GM10847 (cell line): ENCODE measurements around the gene NUAK1.

Experiments
- POLR2A ChIP-seq: IDR thresholded peaks from 2 replicates; pipeline ENCODE4 v1.6.1; 2011; ENCODE audit not compliant: insufficient read length; ENCODE audit errors: extremely low read depth

NUAK1 gene

DNA sequence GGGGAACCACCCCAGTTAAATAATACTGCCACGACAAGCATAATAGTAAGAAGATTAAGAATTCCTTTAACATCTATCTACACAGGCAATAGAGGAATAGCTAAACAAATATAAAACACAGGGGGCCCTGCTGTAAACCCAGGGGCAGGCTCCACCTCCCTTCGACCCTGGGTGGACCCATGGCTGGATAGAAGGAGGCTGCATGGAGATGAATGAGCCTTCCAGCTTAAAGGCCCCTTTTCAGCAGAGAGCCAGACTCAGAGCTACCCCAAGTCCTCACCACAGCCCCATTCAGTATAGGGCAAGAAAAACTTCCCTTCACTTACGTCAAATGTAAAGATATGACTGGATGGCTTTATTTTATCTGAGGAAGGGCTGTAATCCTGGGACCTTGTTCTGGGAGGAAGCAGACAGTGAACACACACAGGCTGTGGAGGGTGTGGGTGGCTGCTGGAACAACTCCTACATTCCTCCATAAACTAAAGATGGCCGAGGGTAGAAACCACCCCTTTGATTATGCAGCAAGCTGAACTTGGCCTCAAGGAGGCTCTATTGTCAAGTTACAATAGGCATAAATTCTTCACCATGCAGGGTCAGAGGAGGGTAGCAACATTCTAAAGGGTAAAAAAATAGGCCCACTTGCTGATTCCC, 30.4 kb downstream of the NUAK1 start:
- TF ChIP-seq POLR2A, result no peak

DNA sequence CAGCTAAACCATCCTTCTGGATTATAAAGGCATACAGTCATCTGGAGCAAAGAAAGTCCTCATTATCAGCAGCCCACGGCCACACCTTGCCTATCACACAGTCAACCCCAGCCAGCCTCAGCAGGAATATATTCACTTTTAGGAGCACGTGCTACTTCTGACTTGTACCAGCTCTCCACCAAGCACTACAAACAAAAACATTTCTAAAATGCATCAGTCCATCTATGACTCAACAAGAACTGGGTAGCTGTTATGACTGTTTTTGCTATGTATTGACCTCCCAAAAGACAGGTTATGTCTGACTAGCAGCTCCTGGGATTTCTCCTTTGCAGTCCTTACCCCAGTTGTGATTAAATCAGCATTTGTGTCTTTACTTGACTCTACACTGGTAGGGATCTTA, 31.2 kb downstream of the NUAK1 start:
- TF ChIP-seq POLR2A, result no peak

DNA sequence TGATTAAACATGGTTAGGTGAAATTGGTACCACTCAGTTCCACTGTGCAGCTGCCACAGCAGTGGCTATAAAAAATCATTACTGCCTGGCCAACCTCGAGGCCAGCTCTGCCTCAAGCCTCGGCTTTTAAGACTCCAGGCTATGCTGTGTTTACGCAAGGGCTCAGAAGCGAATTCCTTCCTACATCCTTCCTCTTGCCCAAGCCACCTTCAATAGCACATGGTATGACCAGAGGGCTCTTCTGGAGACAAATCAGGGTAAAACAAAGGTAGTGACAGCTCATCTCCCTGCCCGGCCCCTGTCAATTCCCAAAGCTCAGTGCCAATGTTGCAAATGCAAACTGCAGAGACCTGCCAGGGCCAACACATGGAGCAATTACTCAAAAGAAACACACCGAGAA, 31.9 kb downstream of the NUAK1 start:
- TF ChIP-seq POLR2A, result no peak

DNA sequence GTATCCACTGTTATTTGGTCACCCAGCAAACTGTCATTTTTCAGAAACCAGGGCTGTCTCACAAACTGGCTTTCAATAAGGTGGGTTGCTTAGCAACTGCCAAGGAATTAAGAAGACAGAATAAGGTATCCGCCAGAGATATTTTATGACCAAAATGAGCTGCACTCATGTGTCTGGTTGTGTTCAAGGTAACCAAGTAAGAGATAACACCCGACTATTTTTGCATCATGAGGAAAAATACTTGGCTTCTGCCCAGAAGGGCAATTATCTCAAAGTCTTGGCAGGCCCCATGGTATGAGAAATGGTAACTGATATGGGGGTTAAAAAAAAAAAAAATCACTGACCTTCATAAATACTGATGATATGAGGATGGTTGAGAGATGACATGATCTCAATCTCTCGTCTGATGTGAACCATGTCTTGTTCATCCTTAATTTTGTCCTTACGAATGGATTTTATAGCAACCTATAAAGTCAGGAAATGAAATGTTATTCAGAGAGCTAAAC, 32.6 kb downstream of the NUAK1 start:
- TF ChIP-seq POLR2A, result no peak

DNA sequence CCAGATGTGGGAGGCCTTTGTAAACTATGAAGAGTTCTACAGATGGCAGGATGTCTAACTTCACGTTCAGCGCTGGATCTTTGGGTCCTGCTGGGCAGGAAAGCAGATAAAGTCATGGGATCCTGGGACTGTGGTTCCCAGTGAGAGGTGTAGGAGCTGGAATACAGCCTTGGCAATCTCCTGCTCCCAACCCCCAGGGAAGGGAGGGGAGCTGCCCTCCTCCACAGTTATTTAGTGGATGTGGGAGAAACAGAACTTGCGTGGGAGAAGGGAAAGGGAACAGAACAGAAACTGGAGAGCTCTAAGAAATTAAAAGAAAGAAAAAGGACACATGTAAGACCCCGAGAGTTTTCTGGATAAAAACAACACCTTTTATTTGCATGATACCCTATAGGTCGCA, 37.0 kb downstream of the NUAK1 start:
- no peak for TF ChIP-seq POLR2A

DNA sequence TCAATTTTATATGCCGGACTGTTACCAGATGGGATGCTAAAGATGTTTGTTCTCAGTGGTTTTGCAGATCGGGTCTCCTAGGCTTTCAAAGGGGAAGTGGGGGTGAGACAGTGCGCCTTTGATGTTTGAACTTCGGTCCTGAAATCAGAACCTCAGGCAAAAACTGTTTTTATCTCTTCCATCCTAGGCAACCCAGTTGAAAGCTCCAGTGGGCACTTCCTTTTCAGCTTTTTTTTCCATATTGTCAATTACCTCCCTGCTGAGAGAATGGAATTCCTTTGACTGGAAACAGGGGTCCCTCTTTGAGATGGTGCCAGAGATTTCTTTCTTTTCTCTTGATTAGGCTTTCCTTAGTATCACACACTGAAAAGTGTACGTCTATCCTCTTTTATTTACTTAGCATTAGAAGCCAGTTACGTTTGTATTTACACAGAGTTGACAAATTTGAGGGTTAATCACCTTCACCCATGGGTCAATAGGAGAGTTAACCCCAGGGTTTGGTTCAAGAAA, 40.0 kb downstream of the NUAK1 start:
- TF ChIP-seq POLR2A, result no peak

DNA sequence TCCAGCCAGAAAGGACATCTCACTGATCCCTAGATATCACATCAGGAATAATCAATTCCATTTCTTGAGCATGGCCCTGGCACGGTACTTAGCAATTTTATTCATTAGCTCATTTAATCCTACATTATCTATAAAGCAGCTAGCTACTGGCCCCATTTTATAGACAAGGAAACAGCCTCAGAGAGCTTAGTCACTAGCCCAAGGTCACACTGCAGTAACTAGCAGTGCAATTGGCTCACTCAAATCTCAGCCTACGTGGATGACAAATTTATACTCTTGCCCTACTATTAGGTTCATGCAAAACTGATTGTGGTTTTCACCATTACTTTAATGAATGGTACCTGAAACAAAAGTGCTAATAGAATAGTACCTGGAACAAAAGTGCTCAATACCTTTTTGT, 41.7 kb downstream of the NUAK1 start:
- TF ChIP-seq POLR2A, result no peak

DNA sequence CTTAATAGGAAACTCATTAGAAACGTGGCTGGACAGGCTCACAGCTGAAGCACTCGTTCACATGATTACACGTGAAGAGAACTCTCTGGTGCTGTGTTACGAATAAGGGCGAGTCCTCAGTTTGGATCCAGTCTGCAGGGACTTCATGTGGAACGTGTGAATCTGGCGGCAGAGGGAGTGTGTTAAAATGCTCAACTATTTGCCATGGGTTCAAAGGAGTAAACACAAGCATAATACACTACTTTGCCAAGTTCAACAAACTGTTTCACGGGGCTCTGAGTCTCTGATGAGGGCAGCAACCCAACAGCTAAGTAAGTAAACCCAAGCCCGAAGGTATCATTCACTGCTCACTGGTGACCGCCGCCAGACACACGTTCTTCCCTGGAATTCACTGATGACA, 42.4 kb downstream of the NUAK1 start:
- TF ChIP-seq POLR2A, result no peak

DNA sequence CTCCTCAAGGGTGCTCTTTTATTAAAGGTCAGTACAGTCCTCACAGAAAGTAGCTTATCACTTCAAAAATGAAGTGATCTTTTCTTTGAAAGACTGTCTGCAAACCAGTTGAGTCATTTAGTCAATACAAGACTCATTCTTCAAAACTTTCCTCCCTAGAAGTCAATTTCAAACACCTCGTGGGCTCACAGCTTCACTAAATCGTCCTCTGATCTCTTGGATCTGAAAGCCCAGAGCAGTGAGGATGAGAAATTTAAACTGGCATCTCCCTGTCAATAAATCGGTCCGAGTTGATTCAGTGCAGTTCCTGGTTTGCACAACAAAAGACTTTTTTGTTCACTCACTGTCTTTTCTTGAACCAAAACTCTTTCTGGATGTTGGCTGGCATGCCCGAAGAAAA, 44.5 kb downstream of the NUAK1 start:
- no peak for TF ChIP-seq POLR2A

DNA sequence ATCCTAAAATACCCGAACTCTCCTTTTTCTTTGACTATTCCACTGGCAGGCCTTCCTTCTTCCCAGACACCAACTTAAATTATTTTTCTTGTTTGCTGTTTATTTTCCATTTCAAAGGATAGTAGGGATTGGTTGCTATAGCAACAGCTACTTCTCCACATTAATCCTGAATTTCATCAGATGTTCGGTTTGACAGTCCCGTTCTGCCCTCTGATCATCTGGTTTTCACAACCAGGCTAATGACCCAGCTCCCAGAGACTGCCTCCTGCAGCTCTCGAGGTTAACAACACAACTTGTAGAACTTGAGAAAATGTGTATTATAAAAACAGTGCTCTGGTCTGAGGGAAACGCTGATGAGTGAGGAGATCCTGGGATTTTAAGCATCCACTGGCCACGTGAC, 45.5 kb downstream of the NUAK1 start:
- no peak for TF ChIP-seq POLR2A

DNA sequence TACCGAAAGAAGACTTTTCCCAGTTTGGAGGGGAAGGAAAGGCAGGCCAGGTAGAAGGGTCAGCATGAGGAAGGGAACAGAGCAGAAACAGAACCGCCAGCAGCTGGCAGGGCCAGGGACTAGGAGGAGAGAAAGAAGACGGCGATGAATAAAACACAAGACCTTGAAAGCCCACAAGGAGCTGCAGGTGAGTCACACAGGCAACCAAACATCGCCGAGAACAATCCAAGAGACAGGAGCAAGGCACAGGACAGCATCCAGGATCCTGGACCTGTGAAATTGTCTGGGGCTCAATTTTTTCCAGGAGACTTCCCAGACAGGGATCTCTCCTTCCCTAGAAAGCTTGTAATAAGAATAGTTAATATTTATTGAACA, 47.3 kb downstream of the NUAK1 start:
- TF ChIP-seq POLR2A, result no peak

DNA sequence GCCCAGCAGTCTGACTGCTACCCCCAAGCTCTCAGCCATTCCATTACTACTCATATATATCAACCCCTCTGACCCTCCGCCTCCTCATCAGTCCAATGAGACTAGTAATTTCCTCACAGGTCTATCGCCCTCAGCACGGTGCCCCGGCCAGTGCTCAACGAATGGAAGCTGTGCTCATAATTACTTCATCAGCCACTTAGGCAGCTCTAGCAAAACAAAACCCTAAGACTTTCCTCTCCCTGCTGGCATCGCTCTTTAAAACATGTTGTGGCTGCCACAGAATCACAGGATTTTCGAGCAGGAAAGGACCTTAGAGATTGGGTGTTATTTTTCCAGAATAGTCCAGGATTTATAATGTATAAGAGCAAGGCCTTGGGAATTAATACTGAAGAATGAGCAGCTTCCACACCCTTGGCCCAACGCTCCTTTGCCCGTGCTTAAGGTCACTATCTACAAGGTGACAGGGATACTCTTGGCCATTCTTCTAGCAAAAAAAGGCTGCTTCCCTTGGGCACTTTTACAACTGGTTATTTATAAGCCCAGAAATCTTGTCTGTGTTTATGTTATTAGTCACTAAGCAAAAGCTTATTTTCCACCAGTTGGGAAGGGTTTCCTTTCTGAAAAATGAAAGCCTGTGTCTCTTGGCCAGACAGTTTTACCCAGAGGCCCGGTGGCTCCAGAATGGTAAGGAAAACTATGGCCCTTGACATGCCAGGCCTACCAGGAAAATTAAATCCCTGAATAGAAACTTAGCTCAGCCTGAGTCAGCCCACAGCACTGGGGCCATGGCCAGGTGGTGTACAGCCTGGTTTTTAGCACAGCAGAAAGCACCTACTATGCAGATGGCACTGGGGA, 47.9 kb downstream of the NUAK1 start:
- TF ChIP-seq POLR2A, result no peak

DNA sequence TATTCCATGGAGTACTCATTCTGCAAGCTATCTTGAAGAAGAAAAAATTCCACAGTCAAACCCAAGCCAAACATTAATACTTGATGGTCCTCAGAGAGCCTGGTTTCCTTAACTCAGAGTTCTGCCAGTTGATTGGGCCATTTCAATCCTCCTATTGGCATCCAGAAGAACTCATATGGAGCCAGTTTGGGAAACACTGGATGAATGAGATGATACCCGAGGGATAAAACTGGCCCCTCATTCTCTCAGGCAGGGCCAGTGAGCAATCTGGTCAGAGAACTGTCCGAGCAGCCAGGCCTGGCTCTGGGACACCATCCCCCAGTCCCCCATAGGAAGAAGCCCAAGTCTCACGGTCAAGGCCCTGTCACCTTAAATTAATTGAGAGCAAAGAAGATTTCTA, 48.8 kb downstream of the NUAK1 start:
- no peak for TF ChIP-seq POLR2A

DNA sequence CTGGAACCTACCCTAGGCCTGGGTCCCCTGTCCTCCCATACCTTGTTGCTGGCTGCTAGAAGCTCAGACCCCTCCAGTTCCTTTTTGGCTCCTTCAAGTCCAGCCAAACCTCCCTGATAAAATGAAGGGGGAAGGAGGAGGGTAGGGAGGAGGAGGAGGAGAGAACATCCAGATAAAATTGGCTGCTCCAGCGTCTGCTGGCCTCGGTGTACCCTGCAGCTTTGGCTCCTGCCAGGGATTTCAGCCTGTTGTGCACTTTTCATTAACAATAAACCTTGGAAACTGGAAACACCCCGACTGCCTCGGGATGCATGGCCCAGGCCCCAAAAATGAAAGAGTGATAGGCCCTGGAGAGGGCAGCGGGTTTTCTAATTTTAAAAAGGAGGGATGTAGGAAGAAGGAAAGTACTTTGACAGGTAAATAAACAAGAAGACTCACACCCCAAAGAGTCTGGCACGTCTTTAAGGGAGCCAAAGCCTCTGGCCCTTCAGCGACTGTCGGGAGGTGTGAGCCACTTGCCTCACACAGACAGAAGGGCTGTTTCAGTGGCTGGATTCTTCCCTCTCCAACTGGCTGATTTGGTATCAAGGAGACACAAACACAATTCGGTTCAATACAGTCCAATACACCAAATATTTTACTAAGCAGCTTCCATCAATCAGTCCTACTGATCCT, 49.8 kb downstream of the NUAK1 start:
- no peak for TF ChIP-seq POLR2A

DNA sequence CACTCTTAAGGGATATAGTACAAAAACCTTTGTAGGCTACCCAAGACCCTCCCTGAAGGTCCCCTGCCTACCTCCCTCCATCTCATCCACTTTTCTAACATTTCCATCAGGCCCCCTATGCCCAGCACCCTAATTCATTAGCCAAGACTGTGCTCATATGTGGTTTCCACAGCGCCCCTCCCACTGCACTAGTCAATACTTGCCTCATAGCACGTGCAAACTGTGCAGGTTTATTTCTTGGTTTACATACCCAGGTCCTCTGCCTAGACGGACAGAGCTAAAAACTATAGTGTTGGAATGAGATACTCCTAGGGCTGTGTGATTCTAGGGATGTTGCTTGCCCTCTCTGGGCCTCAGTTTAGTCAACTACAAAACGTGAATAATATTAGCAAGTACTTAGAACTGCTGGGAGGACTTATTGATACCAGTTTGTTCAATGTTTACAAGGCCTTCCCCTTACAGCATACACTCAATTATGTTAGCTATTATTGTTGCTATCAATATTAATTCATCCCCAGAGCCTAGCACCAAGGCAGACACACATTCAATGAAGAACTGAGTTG, 50.4 kb downstream of the NUAK1 start:
- no peak for TF ChIP-seq POLR2A
